Mammary epithelial cell (primary cell): ENCODE data around the gene KRT71.

Source experiments
- EZH2 ChIP-seq: IDR thresholded peaks from 2 replicates; pipeline ENCODE4 v1.6.1; 2012; ENCODE audit warnings: low read length, inconsistent platforms, borderline replicate concordance
- TF ChIP-seq, protein P1 (sequence below), 2 donors: IDR thresholded peaks in 1 of 2; conservative IDR thresholded peaks in 1 of 2; 2 replicates each; pipeline ENCODE4 v1.5.1; 2011 to 2012; ENCODE audit warnings: inconsistent platforms in 2 of 2, low read length in 2 of 2, mild to moderate bottlenecking in 2 of 2, control low read depth in 1 of 2, low read depth in 1 of 2; ENCODE audit not compliant: insufficient read depth in 1 of 2; ENCODE audit errors: extremely low read depth in 1 of 2

GRCh38 chr12:52494518-52494917, 58.4 kb downstream of the KRT71 start:
- TF ChIP-seq EZH2: no peak
- TF ChIP-seq, protein P1, sequence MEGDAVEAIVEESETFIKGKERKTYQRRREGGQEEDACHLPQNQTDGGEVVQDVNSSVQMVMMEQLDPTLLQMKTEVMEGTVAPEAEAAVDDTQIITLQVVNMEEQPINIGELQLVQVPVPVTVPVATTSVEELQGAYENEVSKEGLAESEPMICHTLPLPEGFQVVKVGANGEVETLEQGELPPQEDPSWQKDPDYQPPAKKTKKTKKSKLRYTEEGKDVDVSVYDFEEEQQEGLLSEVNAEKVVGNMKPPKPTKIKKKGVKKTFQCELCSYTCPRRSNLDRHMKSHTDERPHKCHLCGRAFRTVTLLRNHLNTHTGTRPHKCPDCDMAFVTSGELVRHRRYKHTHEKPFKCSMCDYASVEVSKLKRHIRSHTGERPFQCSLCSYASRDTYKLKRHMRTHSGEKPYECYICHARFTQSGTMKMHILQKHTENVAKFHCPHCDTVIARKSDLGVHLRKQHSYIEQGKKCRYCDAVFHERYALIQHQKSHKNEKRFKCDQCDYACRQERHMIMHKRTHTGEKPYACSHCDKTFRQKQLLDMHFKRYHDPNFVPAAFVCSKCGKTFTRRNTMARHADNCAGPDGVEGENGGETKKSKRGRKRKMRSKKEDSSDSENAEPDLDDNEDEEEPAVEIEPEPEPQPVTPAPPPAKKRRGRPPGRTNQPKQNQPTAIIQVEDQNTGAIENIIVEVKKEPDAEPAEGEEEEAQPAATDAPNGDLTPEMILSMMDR (conservative IDR thresholded peaks at IDR 0.05 in 1 of 2, IDR thresholded peaks at IDR 0.05 in 1 of 2; ENCODE audit: extremely low read depth in 1 of 2, insufficient read depth in 1 of 2, low read depth in 1 of 2, low read length in 2 of 2): no peak
